NCI-H82 (cell line): Measurements from ENCODE around the gene SHISA4.
"Not testable (repeated sequence)": the region's sequence is repeated elsewhere in the genome, so short reads cannot be mapped to it uniquely, and the experiment has no call there.

ENCODE experiments used
- DNase-seq: peaks from one replicate; lab custom pipeline; 2025; lab: John Stamatoyannopoulos, UW

Gene SHISA4

GRCh38 chr1:201888282-201889089 is at the start of gene SHISA4:
TSS of gene SHISA4 (plus strand) at chr1:201888898. CDS start at chr1:201888995, 97 bp downstream.
- DNase-seq = peak; percentile 63

- DNase-seq = not testable (repeated sequence)
These were observed 49.6 kb upstream of the SHISA4 start for GRCh38 chr1:201839089-201839488.

GRCh38 chr1:201840055-201840454 is 48.6 kb upstream of the SHISA4 start:
- DNase-seq = no peak

- DNase-seq = no peak
These were observed 48.2 kb upstream of the SHISA4 start for GRCh38 chr1:201840490-201840889.

GRCh38 chr1:201841265-201841912 is 47.3 kb upstream of the SHISA4 start:
- no peak for DNase-seq

- no peak for DNase-seq
These were observed 46.1 kb upstream of the SHISA4 start for GRCh38 chr1:201842472-201843027.

GRCh38 chr1:201845331-201846083 is 43.2 kb upstream of the SHISA4 start:
- DNase-seq = no peak

- no peak for DNase-seq
These were observed 41.5 kb upstream of the SHISA4 start for GRCh38 chr1:201847150-201847549.

- no peak for DNase-seq
These were observed 40.5 kb upstream of the SHISA4 start for GRCh38 chr1:201848230-201848629.

GRCh38 chr1:201849372-201850052 is 39.2 kb upstream of the SHISA4 start:
- no peak for DNase-seq

GRCh38 chr1:201850053-201850397 is 38.7 kb upstream of the SHISA4 start:
- no peak for DNase-seq

GRCh38 chr1:201851949-201852348 is 36.7 kb upstream of the SHISA4 start:
- DNase-seq = no peak

GRCh38 chr1:201856722-201857121 is 32.0 kb upstream of the SHISA4 start:
- not testable (repeated sequence) for DNase-seq

- no peak for DNase-seq
These were observed 29.3 kb upstream of the SHISA4 start for GRCh38 chr1:201859424-201859823.

- no peak for DNase-seq
These were observed 27.2 kb upstream of the SHISA4 start for GRCh38 chr1:201861448-201861847.

- DNase-seq = no peak
These were observed 18.3 kb upstream of the SHISA4 start for GRCh38 chr1:201870397-201870796.

GRCh38 chr1:201874672-201875071 is 14.0 kb upstream of the SHISA4 start:
- DNase-seq = no peak

- peak; percentile 74 for DNase-seq
These were observed 12.4 kb upstream of the SHISA4 start for GRCh38 chr1:201876148-201876818.

- peak; percentile 69 for DNase-seq
These were observed 10.8 kb upstream of the SHISA4 start for GRCh38 chr1:201877877-201878401.

GRCh38 chr1:201880928-201881571 is 7.6 kb upstream of the SHISA4 start:
- no peak for DNase-seq

GRCh38 chr1:201881617-201882016 is 7.1 kb upstream of the SHISA4 start:
- no peak for DNase-seq
